T-helper 2 cell treated with Interferon-gamma antibody and Interleukin-4, amounts not matched to agents 100 ng/mL and 5 ng/mL, for 36 hours (primary cell): ENCODE data around the gene RFK. TPM values are rescaled to one million over a fixed set of nuclear protein-coding genes. Genes with fewer than 3 reads are reported as not detected.

Experiments
- intact Hi-C: fragments of 100-400 bp; cut with micrococcal nuclease; formaldehyde crosslinking; loops from one replicate; pipeline ENCODE4 v1.15.1; 2023
- total RNA-seq: library from RNA; stranded (reverse); gene quantifications from 2 replicates; pipeline ENCODE4 v1.2.3, GENCODE V29; 2022

Gene RFK
- total RNA-seq, 1 donor from 2014 or later, result 16.4 TPM

DNA sequence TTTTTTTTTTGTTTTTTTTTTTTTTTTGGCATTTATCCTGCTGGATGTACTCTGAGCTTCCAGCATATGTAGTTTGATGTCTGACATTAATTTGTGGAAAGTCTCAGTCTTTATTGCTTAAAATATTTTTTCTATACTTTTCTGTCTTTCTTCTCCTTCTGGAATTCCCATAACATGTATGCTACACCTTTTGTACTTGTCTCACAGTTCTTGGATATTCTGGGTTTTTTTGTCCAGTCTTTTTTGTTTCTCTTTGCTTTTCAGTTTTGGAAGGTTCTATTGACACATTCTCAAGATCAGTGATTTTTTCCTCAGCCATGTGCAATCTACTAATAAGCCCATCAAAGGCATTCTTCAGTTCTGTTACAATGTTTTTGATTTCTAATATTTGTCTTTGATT is 19.4 kb upstream of the RFK start:
- intact Hi-C loops, result no loop called here

DNA sequence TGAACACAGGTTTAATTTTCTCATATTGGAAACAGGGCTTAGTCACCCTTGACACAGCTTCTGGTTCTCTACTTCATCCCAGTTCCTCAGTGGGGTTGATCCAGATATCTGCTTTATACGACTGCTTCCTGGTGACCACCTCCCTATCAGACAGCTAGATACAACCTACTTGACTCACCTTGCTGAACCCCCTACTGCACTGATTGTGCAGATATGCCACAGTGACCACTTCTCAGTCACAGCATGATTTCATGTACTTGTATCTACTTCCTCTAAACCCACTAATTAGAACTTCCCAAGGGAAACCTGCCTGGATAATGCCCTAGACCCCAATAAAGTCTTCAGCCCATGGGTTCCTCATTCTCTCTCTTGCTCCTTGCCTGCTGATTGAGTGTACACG is 18.4 kb upstream of the RFK start:
- intact Hi-C loops, result no loop called here

DNA sequence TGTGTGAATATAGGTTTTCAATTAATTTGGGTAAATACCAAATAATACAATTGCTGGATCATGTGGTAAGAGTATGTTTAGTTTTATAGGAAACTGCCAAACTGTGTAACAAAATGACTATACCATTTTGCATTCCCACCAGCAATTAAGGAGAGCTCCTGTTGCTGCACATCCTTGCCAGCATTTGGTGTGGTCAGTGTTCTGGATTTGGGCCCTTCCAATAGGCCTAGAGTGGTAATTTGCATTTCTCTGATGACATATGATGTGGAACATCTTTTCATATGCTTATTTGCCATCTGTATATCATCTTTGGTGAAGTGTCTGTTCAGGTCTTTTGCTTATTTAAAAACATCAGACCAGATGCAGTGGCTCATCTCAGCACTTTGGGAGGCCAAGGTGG is 11.6 kb upstream of the RFK start:
- intact Hi-C loops, result no loop called here

DNA sequence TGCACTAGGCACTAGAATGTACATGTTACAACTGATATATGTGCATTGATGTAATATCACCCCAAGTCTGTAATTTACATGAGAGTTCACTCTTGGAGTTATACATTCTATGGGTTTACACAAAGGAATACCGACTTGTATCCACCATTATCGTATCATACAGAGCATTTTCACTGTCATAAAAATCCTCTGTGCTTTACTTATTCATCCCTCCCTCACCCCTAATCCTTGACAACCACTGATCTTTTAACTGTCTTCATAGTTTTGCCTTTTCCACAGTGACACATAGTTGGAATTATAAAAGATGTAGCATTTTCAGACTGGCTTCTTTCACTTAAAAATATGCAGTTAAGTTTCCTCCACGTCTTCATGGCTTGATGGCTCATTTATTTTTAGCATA is 11.1 kb upstream of the RFK start:
- intact Hi-C loops, result no loop called here

DNA sequence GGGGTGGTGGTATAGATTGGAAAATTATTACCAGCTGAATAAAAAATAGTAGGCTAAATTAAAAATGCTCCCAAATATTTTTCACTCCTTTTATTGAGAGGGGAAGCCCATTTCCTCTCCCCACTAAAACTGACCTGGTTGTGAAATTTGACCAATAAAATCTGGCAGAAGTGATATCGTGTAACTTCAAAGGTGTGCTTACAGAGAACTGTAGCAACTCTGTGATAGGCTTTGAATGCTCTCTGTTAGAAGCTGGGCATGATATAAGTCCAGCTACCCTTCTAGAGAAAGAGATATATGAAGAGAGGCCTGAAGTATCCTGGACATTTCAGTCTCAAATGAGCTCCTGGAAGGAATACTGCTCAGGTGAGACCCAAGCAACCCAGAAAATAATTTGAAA is 10.2 kb upstream of the RFK start:
- intact Hi-C loops, result loop anchor here (5.0 kb wide), 1 partner anchor 173 kb away; no protein-coding TSS in a partner anchor

DNA sequence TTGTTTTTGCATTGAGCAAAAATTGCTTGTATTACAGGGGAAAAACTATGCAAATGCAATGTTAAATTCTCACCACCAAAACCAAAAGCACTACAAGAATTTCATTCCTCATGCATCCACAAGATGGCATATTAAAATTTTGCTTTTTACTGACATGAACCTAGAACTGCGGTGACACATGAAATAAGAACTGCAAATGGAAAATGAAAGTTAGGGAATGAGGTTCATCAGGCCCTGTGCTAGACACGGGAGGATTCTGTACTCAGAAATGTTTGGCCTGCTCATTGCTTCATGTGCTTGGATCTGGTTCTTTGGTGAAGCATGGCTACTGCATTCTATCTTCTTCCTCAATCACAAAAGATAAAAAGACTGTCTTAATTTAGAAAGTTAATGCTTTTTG is 9.1 kb upstream of the RFK start:
- intact Hi-C loops, result loop anchor here (1.0 to 5.0 kb wide), 7 partner anchors 9 to 301 kb away; partner anchors contain the start of gene RFK

DNA sequence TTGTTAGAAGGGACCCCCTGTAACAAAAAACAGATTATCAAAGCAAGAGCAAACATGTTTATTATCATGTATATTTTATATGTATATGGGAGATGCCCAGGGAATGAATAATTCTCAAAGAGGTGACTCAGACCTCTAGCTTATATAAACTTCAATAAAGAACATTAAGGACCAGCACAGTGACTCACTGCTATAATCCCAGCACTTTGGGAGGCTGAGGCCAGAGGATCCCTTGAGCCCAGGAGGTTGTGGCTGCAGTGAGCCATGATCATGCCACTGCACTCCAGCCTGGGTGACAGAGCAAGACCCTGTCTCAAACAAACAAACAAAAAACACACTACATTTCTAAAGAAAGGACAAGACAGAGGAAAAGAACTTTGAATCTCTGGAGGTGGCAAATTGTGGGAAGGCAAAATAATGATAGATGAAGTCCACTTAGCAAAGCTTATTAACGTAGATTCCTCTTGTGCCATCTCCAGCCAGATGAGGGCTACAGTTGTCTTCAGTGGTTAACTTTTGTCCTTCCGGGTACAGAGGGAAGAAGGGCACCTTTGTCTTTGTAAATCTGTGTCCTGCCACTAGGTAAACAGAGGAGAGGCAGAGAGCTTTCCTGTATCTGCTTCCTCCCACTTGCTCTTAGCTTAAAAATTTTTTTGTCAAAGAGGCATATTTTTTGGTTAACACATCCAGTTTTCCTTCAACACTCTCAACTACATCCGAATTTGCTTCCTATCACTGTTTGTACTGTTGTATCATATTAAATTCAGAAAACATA is 7.5 kb upstream of the RFK start:
- intact Hi-C loops, result loop anchor here (2.0 to 5.0 kb wide), 3 partner anchors 23 to 176 kb away; no protein-coding TSS in a partner anchor

DNA sequence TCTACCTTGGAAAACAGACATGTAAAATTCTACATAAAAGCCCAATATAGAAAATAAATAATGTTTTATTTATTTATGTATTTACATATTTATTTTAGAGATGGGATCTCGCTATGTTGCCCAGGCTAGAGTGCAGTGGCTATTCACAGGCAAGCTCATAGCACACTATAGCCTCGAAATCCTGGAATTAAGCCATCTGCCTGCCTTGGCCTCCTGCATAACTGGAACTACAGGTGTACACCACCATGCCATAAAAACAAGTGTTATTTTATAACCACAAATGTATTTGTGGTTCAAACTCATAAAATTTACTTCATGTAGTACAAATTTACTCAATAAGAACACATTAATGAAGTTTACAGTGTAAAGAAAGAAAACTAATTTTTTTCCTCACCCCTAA is 7.0 kb upstream of the RFK start:
- intact Hi-C loops, result loop anchor here (5.0 kb wide), 1 partner anchor 176 kb away; no protein-coding TSS in a partner anchor

DNA sequence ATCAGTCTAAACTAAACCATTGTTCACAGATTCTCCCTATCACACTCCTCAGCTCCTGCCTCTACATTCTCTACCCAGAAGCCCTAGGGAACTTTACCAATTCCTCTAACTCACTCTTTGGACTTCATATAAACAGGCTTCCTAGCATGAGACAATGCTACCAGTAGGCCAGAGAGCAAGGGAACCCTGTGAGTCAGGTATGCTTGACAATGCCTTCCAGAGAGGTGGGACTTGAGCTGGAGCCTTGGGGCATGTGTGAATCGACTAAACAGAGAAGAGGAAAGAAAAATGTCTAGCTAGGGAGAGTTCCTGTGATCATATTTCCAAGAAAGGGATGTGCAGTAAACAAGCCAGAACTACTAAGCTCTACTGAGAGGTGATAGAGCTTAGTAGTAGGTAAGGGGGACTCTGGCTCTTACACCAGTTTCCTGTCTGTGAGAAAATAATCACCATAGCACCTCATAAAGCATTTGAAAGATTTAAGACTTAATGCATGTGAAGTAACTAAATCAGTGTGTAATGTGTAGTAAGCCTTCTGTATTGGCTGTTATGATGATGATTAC is 6.4 kb upstream of the RFK start:
- intact Hi-C loops, result loop anchor here (5.0 kb wide), 1 partner anchor 177 kb away; no protein-coding TSS in a partner anchor

DNA sequence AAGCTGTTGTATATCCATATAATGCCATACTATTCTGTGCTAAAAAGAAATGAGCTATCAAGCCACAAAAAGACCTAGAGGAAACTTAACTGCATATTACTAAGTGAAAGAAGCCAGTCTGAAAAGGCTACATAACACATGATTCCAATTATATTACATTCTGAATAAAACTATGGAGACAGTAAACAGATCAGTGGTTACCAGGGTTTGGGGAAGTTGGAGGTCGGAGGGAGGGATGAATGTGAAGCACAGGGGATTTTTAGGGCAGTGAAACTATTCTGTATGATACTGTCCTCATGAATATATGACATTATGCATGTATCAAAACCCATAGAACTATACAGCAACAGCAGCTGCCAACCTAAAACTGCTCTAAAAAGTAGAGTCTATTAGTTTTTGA is 5.6 kb upstream of the RFK start:
- intact Hi-C loops, result loop anchor here (5.0 to 10.0 kb wide), 3 partner anchors 177 to 1445 kb away; partner anchors contain the start of genes C9orf40 and CARNMT1

DNA sequence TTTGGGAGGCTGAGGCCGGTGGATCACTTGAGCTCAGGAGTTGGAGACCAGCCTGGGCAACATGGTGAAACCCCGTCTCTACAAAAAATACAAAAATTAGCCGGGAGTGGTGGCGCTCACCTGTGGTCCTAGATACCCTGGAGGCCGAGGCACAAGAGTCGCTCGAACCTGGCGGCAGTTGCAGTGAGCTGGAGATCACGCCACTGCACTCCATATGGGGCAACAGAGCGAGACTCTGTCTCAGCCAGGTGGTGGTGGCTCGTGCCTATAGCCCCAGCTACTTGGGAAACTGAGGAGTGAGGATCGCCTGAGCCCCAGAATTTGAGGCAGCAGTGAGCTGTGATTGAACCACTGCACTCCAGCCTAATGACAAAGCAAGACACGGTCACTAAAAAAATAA is 2.4 kb upstream of the RFK start:
- intact Hi-C loops, result loop anchor here (10.0 kb wide), 2 partner anchors 1372 to 1442 kb away; partner anchors contain the start of genes C9orf40 and CARNMT1

DNA sequence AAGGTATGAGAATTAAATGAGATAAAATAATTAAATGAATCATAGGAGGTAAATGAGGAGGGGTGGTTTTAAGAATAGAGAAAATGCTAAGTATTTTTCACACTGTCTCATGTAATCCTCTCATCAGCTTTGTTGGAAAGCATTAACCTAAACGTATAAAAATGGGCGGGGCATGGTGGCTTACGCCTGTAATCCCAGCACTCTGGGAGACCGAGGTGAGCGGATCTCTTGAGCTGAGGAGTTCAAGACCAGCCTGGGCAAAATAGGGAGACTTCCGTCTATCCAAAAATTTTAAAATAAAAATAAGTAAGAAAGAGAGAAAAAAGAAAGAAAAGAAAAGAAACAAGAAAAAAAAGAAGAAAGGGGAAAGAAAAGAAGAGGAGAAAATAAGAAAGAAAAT is 1.9 kb upstream of the RFK start:
- intact Hi-C loops, result loop anchor here (10.0 kb wide), 2 partner anchors 1371 to 1441 kb away; partner anchors contain the start of genes C9orf40 and CARNMT1

DNA sequence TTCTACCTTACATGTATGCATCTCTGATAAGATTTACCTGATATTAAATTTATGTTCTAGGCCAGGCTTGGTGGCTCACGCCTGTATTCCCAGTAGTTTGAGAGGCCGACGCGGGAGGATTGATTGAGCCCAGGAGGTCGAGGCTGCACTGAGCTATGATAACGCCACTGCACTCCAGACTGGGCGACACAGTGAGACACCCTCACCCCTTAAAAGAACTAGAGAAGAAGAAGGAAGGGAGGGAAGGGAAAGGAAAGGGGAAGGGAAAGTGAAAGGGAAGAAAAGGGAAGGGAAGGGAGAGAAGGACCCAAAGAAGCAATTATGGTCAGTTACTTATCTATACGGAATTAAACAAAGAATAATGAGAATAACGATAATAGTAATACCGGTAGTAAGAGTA is 1.2 kb upstream of the RFK start:
- intact Hi-C loops, result loop anchor here (2.0 to 10.0 kb wide), 5 partner anchors 51 to 1441 kb away; partner anchors contain the start of genes C9orf40 and CARNMT1

DNA sequence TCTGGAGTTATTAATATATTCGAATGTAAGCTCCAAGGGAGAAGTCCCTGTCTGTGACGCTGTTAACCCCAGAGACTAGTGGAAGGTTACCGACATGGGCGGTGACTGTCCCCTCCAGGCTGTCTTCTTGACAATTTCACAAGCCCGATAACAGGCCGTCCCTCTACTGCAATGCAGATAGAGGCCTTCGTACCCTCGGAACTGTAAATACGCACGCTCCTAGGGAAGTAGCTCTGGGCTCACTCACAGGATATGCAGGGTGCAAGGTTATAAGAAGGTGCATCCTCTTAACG is 680 bp upstream of the RFK start:
- intact Hi-C loops, result loop anchor here (1.0 to 10.0 kb wide), 11 partner anchors 8 to 1440 kb away; partner anchors contain the start of genes C9orf40, CARNMT1, GCNT1 and NMRK1

DNA sequence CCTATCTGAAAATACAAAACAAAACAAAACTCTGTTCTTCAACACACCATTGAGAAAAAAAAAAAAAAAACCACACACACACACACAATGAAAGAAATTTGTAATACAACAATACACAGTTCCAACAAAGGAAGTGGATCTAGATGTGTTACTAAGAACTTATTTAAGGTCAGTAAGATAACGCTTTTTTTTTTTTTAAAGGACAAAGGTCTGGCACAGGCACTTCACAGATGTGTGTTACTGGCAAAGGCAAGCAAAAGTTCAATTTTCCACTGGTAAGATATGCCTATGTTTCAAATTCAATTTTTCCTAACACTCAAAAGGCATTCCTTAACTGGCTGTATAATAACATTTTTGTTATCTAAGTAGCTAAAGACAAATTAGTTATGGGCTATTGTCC is 3.6 kb downstream of the RFK start:
- intact Hi-C loops, result loop anchor here (5.0 to 10.0 kb wide), 4 partner anchors 368 to 1436 kb away; partner anchors contain the start of genes C9orf40, CARNMT1 and VPS13A

DNA sequence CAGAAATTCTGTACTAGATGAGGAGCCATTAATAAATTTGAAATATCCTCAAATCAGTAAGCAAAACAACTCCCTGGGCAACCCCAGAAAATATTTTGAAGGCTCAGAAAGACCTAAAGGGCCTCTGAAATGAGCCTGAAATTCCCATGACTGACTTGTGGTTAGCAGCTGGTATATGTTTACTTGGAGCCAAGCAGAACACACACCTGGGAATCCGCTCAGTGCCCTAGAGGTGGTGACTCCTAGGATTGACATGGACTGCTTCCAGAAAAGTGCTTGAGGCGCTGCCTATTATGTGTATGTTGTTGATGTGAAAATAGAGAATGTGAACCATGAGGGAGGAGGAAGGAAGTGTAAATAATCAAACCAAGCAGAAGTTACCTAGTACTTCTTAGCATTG is 14.7 kb downstream of the RFK start:
- intact Hi-C loops, result no loop called here

DNA sequence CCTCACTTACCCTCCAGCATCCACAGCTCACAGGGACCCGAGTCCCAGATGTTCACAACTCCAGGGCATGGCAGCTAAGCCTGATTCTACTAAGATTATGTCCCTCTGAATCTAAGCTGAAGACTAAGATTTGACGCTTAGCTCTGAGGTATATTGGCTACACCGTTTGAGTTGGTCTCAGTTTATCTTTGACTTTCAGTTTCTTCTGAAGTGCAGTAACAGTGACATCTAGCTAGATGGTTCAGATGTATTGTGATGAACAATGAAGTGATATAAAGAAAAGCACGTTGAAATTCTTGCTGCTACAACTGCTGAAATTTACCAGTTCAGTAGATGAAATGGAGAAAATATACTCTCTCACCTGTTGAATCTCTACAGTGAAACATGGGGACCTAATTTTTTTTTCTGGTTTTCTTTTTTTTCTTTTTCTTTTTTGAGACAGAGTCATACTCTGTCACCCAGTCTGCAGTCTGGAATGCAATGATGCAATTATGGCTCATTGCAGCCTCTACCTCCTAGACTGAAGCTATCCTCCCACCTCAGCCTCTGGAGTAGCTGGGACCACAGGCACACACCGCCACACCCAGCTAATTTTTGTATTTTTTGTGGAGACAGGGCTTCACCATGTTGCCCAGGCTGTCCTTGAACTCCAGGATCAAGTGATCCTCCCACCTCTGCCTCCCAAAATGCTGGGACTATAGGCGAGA is 15.7 kb downstream of the RFK start:
- intact Hi-C loops, result no loop called here

DNA sequence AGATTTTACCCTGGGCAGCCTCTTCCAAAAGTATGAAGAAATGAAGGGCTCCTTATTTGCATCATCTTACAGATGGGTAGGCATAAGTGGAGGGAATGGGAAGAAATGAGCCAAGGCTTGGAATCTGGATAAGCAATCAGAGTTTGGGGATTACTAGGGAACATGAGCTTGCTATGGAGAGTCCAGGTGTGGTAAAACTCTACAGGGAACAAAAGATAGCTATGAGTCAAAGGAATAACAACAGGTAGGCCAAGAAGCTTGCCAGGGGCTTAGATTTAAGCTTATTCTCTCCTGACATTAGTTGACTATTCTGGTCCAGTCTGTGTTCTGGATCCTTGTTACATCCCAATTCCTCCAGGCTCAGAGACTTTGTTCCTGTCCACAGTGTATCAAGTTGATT is 16.4 kb downstream of the RFK start:
- intact Hi-C loops, result no loop called here

DNA sequence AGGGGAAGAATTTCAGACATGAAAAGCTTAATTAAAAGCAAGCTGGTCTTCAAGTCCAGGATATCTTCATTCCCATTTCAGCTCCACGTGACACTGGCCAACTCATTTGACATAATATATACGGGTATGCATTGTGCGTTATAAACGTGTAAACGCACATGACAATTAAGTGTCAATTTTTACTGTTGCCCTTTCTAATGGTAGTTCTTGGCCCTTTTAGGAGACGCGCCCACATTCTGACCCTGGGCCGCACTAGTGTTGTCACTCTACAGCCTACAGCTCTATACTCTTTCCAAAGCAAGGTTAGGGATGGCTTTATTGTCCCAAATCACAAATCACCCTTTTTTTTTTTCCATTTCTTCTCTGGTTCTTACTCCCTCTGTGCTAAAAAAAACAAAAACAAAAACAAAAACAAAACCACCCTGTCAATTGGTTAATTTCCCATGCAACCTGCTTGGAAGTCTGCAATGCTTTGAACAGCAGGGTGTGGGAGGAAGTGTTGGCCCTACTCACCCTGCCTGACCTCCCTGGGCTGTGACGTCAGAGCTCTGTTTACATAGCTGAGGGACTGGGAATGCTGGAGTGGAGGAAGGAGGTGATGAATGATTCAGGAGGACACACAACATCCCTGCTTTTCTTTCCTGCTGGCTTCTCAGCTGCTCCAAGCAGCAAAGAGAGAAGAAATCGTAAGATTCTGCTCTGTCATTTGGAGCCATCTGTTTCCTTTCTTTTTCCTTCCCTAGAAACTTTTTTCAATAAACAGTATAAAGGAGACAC is 19.3 kb downstream of the RFK start:
- intact Hi-C loops, result no loop called here

DNA sequence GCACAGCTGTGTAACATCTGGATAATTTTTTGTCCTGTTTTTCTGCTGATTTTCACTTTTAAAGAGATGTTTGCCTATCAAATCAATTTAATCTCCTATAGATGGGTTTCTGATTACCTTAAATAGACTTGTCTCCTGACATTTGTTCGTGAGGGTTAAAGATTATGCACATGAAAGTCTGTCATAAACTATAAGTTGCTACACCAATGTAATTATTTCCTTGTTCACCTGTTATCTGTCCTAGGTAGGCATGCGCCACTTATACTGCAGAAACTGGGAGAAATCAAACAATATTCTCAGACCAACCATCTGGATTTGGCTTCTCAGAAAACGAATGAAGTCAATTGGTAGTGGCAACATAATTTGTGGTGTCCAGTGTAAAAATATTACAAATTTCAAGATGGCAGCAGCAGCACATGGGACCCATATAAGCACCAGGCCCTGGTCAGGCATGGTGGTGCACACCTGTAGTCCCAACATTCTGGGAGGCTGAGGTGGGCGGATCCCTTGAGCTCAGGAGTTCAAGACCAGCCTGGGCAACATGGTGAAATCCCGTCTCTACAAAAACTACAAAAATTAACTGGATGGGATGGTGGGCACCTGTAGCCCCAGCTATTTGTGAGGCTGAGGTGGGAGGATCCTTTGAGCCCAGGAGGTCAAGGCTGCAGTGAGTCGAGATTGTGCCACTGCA is 20.3 kb downstream of the RFK start:
- intact Hi-C loops, result no loop called here
